Posterior vena cava (tissue), 2 donors: ENCODE results near the gene GPAT3. TPM values are rescaled to one million over a fixed set of nuclear protein-coding genes. Genes with fewer than 3 reads are reported as not detected.

Experiments
- DNase-seq: peaks from one replicate; pipeline ENCODE4 v3.0.0-alpha.2; 2020; ENCODE audit warnings: low spot score
- intact Hi-C, 2 donors: fragments of 100-400 bp; cut with DNase I; formaldehyde crosslinking; loops; one replicate each; pipeline versions ENCODE4 v1.14.1 to v1.14.2; 2022 to 2023
- total RNA-seq, 2 donors: library from RNA; stranded (reverse); fragmentation: NEBNext Ultra II Directional; extraction: Animal tissue kit (Norgen Biotek cat#: 25700); gene quantifications; one replicate each; pipeline ENCODE4 v1.2.1, GENCODE V29; 2021
- donor health status: DM: yes; HTN: yes; CAD: no.
- donor health status: DM: yes; HTN: yes; CAD: no.

The GPAT3 gene
- total RNA-seq, 2 donors from 2014 or later, result 3.4 to 4.3 TPM

GRCh38 chr4:83582289-83582785, 46.4 kb downstream of the GPAT3 start:
- intact Hi-C loops, result no loop called here
- no peak for DNase-seq

- intact Hi-C loops, result loop anchor here in 1 of 2 donors (5.0 kb wide), 1 partner anchor 1799 kb away; no protein-coding TSS in a partner anchor
- DNase-seq, result no peak
Observed at GRCh38 chr4:83585982-83586508, 50.1 kb downstream of the GPAT3 start.

- intact Hi-C loops, result loop anchor here in 1 of 2 donors (5.0 kb wide), 1 partner anchor 1802 kb away; no protein-coding TSS in a partner anchor
- DNase-seq, result no peak
Observed at GRCh38 chr4:83589279-83589678, 53.4 kb downstream of the GPAT3 start.

- intact Hi-C loops, result no loop called here
- DNase-seq, result no peak
Observed at GRCh38 chr4:83591056-83591455, 55.1 kb downstream of the GPAT3 start.

- intact Hi-C loops, result no loop called here
- DNase-seq, result no peak
Observed at GRCh38 chr4:83591730-83592129, 55.8 kb downstream of the GPAT3 start.

GRCh38 chr4:83599183-83599582, 63.3 kb downstream of the GPAT3 start:
- intact Hi-C loops, result no loop called here
- no peak for DNase-seq

GRCh38 chr4:83603129-83603528, 67.2 kb downstream of the GPAT3 start:
- no peak for DNase-seq
- intact Hi-C loops, result no loop called here

- intact Hi-C loops, result no loop called here
- DNase-seq, result no peak
Observed at GRCh38 chr4:83604321-83604720, 68.4 kb downstream of the GPAT3 start.

GRCh38 chr4:83605210-83605609, 69.3 kb downstream of the GPAT3 start:
- no peak for DNase-seq
- intact Hi-C loops, result no loop called here

- DNase-seq, result no peak
- intact Hi-C loops, result no loop called here
Observed at GRCh38 chr4:83605744-83606172, 69.8 kb downstream of the GPAT3 start.

- no peak for DNase-seq
- intact Hi-C loops, result no loop called here
Observed at GRCh38 chr4:83606460-83606859, 70.6 kb downstream of the GPAT3 start.

GRCh38 chr4:83606898-83607297, 71.0 kb downstream of the GPAT3 start:
- DNase-seq, result no peak
- intact Hi-C loops, result no loop called here

GRCh38 chr4:83609365-83609764, 73.5 kb downstream of the GPAT3 start:
- DNase-seq, result no peak
- intact Hi-C loops, result no loop called here

GRCh38 chr4:83610729-83611128, 74.8 kb downstream of the GPAT3 start:
- intact Hi-C loops, result no loop called here
- no peak for DNase-seq

- no peak for DNase-seq
- intact Hi-C loops, result no loop called here
Observed at GRCh38 chr4:83613023-83613422, 77.1 kb downstream of the GPAT3 start.

GRCh38 chr4:83613994-83614393, 78.1 kb downstream of the GPAT3 start:
- intact Hi-C loops, result no loop called here

GRCh38 chr4:83616252-83616651, 80.3 kb downstream of the GPAT3 start:
- DNase-seq, result no peak
- intact Hi-C loops, result no loop called here

More at GRCh38 chr4:83613994-83614393, 78.1 kb downstream of the GPAT3 start:
- no peak for DNase-seq

GRCh38 chr4:83617371-83618035, 81.6 kb downstream of the GPAT3 start:
- DNase-seq, result no peak
- intact Hi-C loops, result no loop called here

GRCh38 chr4:83618431-83618830, 82.5 kb downstream of the GPAT3 start:
- no peak for DNase-seq

GRCh38 chr4:83618991-83619645, 83.2 kb downstream of the GPAT3 start:
- intact Hi-C loops, result no loop called here
- no peak for DNase-seq

More at GRCh38 chr4:83618431-83618830, 82.5 kb downstream of the GPAT3 start:
- intact Hi-C loops, result no loop called here
